Ishikawa (cell line): ENCODE results near the gene THEM4.

ENCODE experiments used
- CEBPB ChIP-seq: IDR thresholded peaks from 2 replicates; pipeline ENCODE4 v1.6.1; 2012
- CREB1 ChIP-seq: IDR thresholded peaks from 2 replicates; pipeline ENCODE4 v1.6.1; 2012; ENCODE audit warnings: low read depth
- EP300 ChIP-seq: IDR thresholded peaks from 2 replicates; pipeline ENCODE4 v1.6.1; 2012; ENCODE audit warnings: borderline replicate concordance
- FOXM1 ChIP-seq: IDR thresholded peaks from 2 replicates; pipeline ENCODE4 v1.6.1; 2012; ENCODE audit warnings: low read depth, borderline replicate concordance
- MAX ChIP-seq: IDR thresholded peaks from 2 replicates; pipeline ENCODE4 v1.6.1; 2012
- RAD21 ChIP-seq: IDR thresholded peaks from 2 replicates; pipeline ENCODE4 v1.6.1; 2012; ENCODE audit warnings: low read depth
- TAF1 ChIP-seq: IDR thresholded peaks from 2 replicates; pipeline ENCODE4 v1.6.1; 2012; ENCODE audit warnings: low read depth, mild to moderate bottlenecking
- TCF12 ChIP-seq: IDR thresholded peaks from 2 replicates; pipeline ENCODE4 v1.6.1; 2012; ENCODE audit warnings: low read depth
- YY1 ChIP-seq: IDR thresholded peaks from 2 replicates; pipeline ENCODE4 v1.6.1; 2012; ENCODE audit warnings: low read depth
- ZBTB7A ChIP-seq: IDR thresholded peaks from 2 replicates; pipeline ENCODE4 v1.6.1; 2012; ENCODE audit warnings: low read depth

- no peak for TF ChIP-seq YY1
- no peak for TF ChIP-seq MAX
- no peak for TF ChIP-seq FOXM1
- no peak for TF ChIP-seq CEBPB
- TF ChIP-seq ZBTB7A = no peak
- no peak for TF ChIP-seq TAF1
- TF ChIP-seq CREB1 = no peak
- no peak for TF ChIP-seq RAD21
- TF ChIP-seq EP300 = no peak
- TF ChIP-seq TCF12 = no peak
These were observed 70.3 kb downstream of the THEM4 start for GRCh38 chr1:151839082-151839412.
